ENCODE measurements around the gene DAPK1.
"Not testable (repeated sequence)": the region's sequence is repeated elsewhere in the genome, so short reads cannot be mapped to it uniquely, and the experiment has no call there.

Gene DAPK1

GRCh38 chr9:87718852-87719612 lies 221.4 kb downstream of the DAPK1 start:
- DNase-seq: no peak

DNA sequence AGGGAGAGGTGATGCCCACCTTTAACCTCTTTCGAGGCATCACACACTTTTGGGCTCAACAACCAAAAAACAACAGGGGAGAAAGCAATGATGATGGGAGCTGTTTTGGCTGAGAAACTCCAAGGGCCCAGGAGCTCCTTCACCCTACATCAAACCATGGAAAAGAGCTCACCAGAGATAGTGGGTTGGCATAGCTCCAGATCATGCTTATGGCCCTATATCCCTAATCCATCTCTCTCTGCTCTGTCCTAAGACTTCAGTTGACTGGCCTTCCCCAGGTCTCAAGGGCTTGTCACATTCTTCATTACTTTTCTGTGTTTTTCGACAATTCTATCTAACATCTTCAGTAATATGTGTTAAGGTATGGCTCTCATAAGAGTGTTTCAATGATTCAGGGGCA lies 222.5 kb downstream of the DAPK1 start:
- no peak for DNase-seq

GRCh38 chr9:87722393-87723088 lies 224.9 kb downstream of the DAPK1 start:
- DNase-seq: no peak

DNA sequence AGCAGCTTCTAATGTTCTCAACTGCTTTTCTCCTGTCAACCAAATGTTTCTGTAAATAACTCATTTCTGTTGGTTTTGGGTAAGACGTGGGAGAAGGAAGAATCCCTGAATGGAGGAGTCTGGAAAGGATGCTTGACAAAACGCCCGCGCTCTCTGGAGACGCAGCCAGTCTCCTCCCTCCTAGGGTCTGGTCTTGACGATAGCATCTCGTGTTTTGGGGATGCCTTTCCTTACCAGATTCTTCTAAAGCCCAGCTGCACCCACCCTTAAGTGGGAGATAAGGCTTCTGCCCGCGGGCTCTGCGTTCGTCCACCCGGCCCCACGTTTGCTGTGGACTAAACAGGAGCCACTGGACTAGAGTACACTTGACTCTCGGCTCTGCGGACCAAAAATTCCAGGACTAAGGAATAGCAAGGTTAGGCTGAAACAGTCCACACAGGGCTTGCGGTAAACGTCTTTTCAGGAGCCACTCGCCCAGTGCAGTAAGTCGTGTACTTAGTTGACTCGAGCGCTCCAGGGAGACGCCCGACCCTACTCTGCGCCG lies 227.8 kb downstream of the DAPK1 start:
- peak in 1 of 2 experiments; percentile 42 for DNase-seq

- peak; percentile 58 to 81 for DNase-seq
These were observed 228.4 kb downstream of the DAPK1 start, which contains the start of gene CTSL for GRCh38 chr9:87725900-87726709. TSS of gene CTSL (plus strand) at chr9:87726119. CDS start at chr9:87727604, 1,485 bp downstream.

DNA sequence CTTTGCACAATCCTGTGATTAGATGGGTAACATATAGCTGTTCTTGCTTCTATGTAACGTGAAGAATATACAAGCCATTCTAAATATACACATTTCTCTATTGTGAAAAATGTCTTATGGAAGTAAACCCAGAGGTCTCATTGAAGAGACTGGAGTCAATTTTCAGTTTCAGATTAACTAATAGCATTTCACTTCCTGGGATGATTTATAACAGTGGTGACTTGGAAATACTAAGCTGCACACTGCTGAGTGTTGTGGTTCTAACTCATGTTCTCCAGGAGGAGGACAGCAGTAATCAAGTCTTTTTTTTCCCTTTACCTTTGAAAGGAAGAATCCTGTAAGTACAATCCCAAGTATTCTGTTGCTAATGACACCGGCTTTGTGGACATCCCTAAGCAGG lies 231.6 kb downstream of the DAPK1 start:
- DNase-seq: no peak

- no peak for DNase-seq
These were observed 233.7 kb downstream of the DAPK1 start for GRCh38 chr9:87731321-87731720.

- DNase-seq: no peak
These were observed 234.7 kb downstream of the DAPK1 start for GRCh38 chr9:87732344-87732743.

GRCh38 chr9:87732756-87733155 lies 235.1 kb downstream of the DAPK1 start:
- no peak for DNase-seq

DNA sequence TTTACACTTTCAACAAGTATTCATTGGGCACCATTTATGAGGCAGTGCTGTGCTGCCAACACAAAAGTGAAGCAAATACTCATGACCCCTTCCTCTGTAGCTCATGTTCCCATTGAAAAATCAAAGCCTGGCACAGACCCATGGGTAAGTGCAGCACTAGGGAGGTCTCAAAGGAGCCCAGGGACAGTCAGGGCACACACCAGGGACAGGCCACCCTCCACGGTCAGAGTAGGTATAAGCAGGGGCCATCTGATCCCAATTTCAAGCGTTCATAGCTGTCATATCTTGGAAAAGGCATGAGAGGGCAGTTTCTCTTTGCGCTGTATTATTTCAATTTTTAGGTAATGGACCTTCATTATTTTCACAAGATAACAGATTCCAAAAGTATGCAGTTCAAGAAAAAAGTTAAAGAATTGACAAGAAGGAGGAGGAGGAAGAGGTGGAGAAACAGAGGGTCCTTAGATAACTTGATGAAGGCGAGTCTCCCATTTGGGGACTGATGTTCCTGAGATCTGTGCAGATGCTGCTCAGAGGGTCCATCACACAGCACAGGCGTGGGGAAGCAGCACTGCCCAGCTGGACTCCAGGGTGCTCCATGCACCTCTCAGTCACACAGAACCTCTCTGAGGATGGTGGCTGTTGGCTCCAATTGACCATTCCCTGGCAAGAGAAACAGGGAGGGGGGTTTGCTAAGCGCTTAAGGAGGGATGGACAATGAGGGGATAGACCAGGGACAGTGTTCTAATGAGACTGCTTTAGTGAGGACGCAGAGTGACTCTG lies 235.8 kb downstream of the DAPK1 start:
- no peak for DNase-seq

DNA sequence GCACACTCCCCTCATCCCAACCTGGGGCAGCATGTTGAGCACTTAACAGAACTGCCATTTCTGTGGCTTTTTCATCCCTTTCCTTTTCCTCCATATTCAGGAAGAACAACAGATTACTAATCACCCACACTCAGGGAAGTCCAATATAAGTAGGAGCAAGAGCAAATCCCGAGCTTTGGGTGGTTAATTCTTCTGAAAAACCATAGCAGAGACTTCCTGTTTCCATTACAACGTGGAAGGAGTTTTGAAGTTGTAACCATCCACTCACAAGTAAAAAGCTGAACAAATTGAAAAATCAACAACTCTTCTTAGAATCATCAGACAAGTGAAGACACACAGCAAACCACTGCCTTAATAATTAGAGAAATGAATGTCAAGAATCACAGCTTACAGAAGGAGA lies 236.4 kb downstream of the DAPK1 start:
- no peak for DNase-seq

- no peak for DNase-seq
These were observed 241.9 kb downstream of the DAPK1 start for GRCh38 chr9:87739546-87739945.

GRCh38 chr9:87740209-87740608 lies 242.5 kb downstream of the DAPK1 start:
- DNase-seq: no peak

DNA sequence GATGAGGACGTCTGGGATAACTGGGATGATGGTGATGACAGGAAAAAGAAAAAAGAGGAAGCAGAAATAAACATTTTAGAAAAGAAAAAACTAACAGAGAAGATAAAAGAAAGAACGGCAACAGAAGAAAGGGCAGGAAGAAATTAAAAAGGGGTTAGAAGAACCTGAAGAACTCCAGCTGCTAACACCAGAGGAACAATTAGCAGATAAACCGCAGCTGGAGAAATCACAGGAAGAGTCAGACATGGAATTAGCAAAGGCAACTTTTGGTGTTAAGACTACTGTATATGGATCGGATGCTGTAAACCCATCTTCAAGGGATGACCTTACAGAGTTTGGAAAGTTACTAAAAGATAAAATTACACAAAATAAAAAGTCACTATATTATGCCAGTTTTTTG lies 243.7 kb downstream of the DAPK1 start:
- no peak for DNase-seq

- no peak for DNase-seq
These were observed 244.2 kb downstream of the DAPK1 start for GRCh38 chr9:87741891-87742290.

- no peak for DNase-seq
These were observed 245.3 kb downstream of the DAPK1 start for GRCh38 chr9:87742813-87743428.

DNA sequence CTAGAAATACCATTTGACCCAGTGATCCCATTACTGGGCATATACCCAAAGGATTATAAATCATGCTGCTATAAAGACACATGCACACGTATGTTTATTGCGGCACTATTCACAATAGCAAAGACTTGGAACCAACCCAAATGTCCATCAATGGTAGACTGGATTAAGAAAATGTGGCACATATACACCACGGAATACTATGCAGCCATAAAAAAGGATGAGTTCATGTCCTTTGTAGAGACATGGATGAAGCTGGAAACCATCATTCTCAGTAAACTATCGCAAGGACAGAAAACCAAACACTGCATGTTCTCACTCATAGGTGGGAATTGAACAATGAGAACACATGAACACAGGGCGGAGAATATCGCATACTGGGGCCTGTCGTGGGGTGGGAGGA lies 246.6 kb downstream of the DAPK1 start:
- not testable (repeated sequence) for DNase-seq

DNA sequence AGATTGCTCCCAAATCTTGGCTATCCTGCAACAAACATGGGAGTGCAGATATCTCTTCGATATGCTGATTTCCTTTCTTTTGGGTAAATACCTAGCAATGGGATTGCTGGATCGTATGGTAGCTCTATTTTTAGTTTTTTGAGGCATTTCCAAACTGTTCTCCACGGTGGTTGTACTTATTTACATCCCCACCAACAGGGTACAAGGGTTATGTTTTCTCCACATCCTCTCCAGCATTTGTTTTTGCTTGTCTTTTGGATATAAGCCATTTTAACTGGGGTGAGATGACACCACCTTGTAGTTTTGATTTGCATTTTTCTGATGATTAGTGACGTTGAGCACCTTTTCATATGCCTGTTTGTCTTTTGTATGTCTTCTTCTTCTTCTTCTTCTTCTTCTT lies 248.5 kb downstream of the DAPK1 start:
- no peak for DNase-seq

- DNase-seq: no peak
These were observed 251.2 kb downstream of the DAPK1 start for GRCh38 chr9:87748881-87749280.

DNA sequence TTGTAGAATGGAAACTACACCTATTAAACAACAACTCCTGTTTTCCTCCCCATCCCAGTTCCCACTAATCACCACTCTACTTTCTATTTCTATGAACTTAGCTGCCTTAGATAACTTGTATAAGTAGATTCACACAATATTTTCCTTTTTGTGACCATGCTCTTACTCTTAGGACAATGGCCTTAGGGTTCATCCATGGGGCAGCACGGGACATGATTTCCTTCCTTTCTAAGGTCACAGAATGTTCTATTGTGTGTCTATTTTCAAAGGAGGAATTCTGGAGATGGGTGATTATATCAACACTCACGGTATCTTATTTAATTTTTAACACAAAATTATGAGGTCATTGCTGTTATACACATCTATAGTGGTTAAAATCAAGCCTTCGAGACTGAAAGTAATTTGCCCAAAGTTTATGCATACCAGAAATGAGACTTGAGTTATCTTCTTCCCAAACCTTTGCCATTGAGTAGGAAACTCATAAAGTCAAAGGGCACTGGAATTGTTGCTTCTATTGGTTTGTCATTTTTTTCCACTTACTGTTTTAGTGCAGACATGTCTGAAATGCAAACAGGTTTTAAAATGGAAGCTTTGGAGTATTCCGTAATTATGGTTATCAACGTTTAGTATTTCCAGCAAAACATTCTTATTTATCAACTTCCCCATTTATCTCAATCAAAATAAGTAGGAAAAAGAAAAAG lies 251.8 kb downstream of the DAPK1 start:
- no peak for DNase-seq

DNA sequence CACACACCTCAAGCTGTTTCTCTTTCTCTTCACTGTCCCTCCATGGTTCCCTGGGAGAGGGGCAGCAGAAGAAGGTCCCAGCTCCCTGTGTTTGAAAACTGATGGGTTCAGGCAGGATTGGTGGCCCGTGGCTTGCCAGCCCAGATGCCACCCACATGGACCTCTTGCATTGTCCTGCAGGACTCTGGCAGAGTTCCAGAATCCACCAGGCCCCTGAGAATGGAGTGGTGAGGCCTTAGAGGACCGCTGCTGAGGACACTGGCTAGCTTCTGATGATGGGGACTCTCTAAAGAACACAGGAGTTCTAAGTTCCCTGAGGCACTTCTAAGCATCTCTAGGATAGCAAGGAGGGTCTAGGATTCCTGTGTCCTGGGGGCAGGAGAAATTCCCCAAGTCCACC lies 253.1 kb downstream of the DAPK1 start:
- no peak for DNase-seq

Data from cerebellar nuclear complex (tissue), 1 donor.